ENCODE measurements around the gene P2RY14. TPM values are rescaled to one million over a fixed set of nuclear protein-coding genes. Genes with fewer than 3 reads are reported as not detected.

The P2RY14 gene
- total and polyA plus RNA-seq, 2 donors (not counting 3 experiments of a cell fraction or from before 2014, with no cell fraction given): not detected

- CTCF ChIA-PET: interaction anchor here (0.7 kb wide), 1 partner anchor 12 kb away, joined by 4 read pairs; no protein-coding TSS in a partner anchor
- H3K9me1 ChIP-seq (replicated peaks; ENCODE audit: control insufficient read depth, extremely low read depth, insufficient read depth, low read length): no peaks in the 10 kb centered on the region
- H3K27ac ChIP-seq (ENCODE audit: insufficient read depth, low read depth, low read length): no peak overlapping the region
- no peak overlapping the region for H3K9ac ChIP-seq (replicated peaks; ENCODE audit: extremely low read depth, insufficient read depth, low read length)
- FAIRE-seq (no peak), DNase-seq (ENCODE audit: low read depth, low spot score) (no peak)
- no peaks in the 10 kb centered on the region for H4K20me1 ChIP-seq (replicated peaks; ENCODE audit: control insufficient read depth, extremely low read depth, insufficient read depth, low read length)
- H2AFZ ChIP-seq (ENCODE audit: low read depth, low read length): no peak overlapping the region
- TF ChIP-seq POLR2AphosphoS5 (IDR thresholded peaks at IDR 0.05; ENCODE audit: insufficient read depth, low read depth, low read length) (no peak), FOS (IDR thresholded peaks at IDR 0.05; ENCODE audit: borderline replicate concordance, insufficient read depth, low read length) (no peak), POLR2A (IDR thresholded peaks at IDR 0.05; ENCODE audit: low read depth, low read length) (no peak), EZH2 (IDR thresholded peaks at IDR 0.05; ENCODE audit: borderline replicate concordance, low read depth, low read length, severe bottlenecking) (no peak), MYC (IDR thresholded peaks at IDR 0.05; ENCODE audit: low read depth, low read length) (no peak), GATA2 (IDR thresholded peaks at IDR 0.05; ENCODE audit: insufficient read depth, insufficient read length, low read depth, low read length) (no peak), JUN (IDR thresholded peaks at IDR 0.05; ENCODE audit: borderline replicate concordance, insufficient read depth, insufficient read length, low read depth) (no peak), CTCF (IDR thresholded peaks at IDR 0.05; ENCODE audit: extremely low read depth in 1 of 2, insufficient read depth in 1 of 2, low read depth in 1 of 2, low read length in 2 of 2) (no peak), MAX (IDR thresholded peaks at IDR 0.05; ENCODE audit: insufficient read depth, insufficient read length) (no peak)
- no peak overlapping the region for H3K4me3 ChIP-seq (replicated peaks in 1 of 3; ENCODE audit: insufficient read depth in 1 of 3, low read depth in 1 of 3, low read length in 3 of 3)
- H3K4me2 ChIP-seq (ENCODE audit: insufficient read depth, low read length): no peak overlapping the region
- H3K9me3 ChIP-seq (replicated peaks; ENCODE audit: control insufficient read depth, insufficient read depth, low read length): no peaks in the 10 kb centered on the region
- H3K79me2 ChIP-seq (ENCODE audit: control insufficient read depth, insufficient read depth, low read length): no peaks in the 10 kb centered on the region
- dilution Hi-C loops (cut with MboI; ENCODE audit: extremely low pct_ligation_motif_present, low sequenced_read_pairs) (no loop called here), intact Hi-C loops (cut with micrococcal nuclease) (no loop called here)
- H3K4me1 ChIP-seq (ENCODE audit: control insufficient read depth, extremely low read depth, insufficient read depth, low read length): no peaks in the 10 kb centered on the region
- no peaks in the 10 kb centered on the region for H3K36me3 ChIP-seq (ENCODE audit: control insufficient read depth in 2 of 2, extremely low read depth in 1 of 2, insufficient read depth in 2 of 2, low read length in 2 of 2)
- POLR2A ChIA-PET: no interaction called here
- H3K27me3 ChIP-seq (ENCODE audit: control insufficient read depth in 2 of 2, insufficient read depth in 2 of 2, low read length in 2 of 2): no peaks in the 10 kb centered on the region
- BruUV-seq (replicated peaks): no TSS peak
Observed at GRCh38 chr3:151320131-151320530, 41.8 kb upstream of the P2RY14 start.

All from endothelial cell of umbilical vein (primary cell).